OCI-LY1 (cell line): ENCODE data around the gene ELMO3.

Experiments used
- H2AFZ ChIP-seq: fragments of 200-600 bp; sonication (generic), shearing (Covaris generic); 2 replicates; pipeline ENCODE4 v1.6.0; 2014; ENCODE audit warnings: antibody characterized with exemption, mild to moderate bottlenecking, low read length
- H3F3A ChIP-seq: fragments of 200-600 bp; sonication (generic), shearing (Covaris generic); 2 replicates; pipeline ENCODE4 v1.6.0; 2014; ENCODE audit warnings: mild to moderate bottlenecking, antibody characterized with exemption, low read length, moderate library complexity; ENCODE audit not compliant: insufficient read depth
- H3K27ac ChIP-seq: fragments of 200-600 bp; sonication (generic); 2 replicates; pipeline ENCODE4 v1.5.1; 2014; ENCODE audit warnings: low read length, mixed run types, mild to moderate bottlenecking, low read depth; ENCODE audit not compliant: poor library complexity, severe bottlenecking
- H3K27me3 ChIP-seq: fragments of 200-600 bp; sonication (generic); 2 replicates; pipeline ENCODE4 v1.6.0; 2014; ENCODE audit warnings: antibody characterized with exemption, mild to moderate bottlenecking, low read length, moderate library complexity; ENCODE audit not compliant: insufficient read depth
- H3K36me3 ChIP-seq: fragments of 200-600 bp; sonication (generic); 2 replicates; pipeline ENCODE4 v1.6.1; 2014; ENCODE audit warnings: mild to moderate bottlenecking, antibody characterized with exemption, low read length, moderate library complexity, mixed read lengths; ENCODE audit not compliant: insufficient read depth
- H3K4me1 ChIP-seq: fragments of 200-600 bp; sonication (generic); 2 replicates; pipeline ENCODE4 v1.5.1; 2014; ENCODE audit warnings: mild to moderate bottlenecking, low read length, moderate library complexity; ENCODE audit not compliant: insufficient read depth, severe bottlenecking
- H3K4me2 ChIP-seq: fragments of 200-600 bp; sonication (generic), shearing (Covaris generic); 2 replicates; pipeline ENCODE4 v1.6.1; 2014; ENCODE audit warnings: low read length
- H3K4me3 ChIP-seq: fragments of 200-600 bp; sonication (generic); 2 replicates; pipeline ENCODE4 v1.5.1; 2014; ENCODE audit warnings: low read length, low read depth, mild to moderate bottlenecking, mixed read lengths; ENCODE audit not compliant: poor library complexity, severe bottlenecking
- H3K79me2 ChIP-seq: fragments of 200-600 bp; shearing (Covaris generic); 2 replicates; pipeline ENCODE4 v1.6.1; 2016; ENCODE audit warnings: mixed run types, low read length, mixed read lengths; ENCODE audit not compliant: insufficient read depth
- H3K9ac ChIP-seq: fragments of 200-600 bp; sonication (generic), shearing (Covaris generic); 2 replicates; pipeline ENCODE4 v1.6.1; 2014; ENCODE audit warnings: mild to moderate bottlenecking, low read length, mixed read lengths
- H3K9me2 ChIP-seq: fragments of 200-600 bp; sonication (generic), shearing (Covaris generic); 2 replicates; pipeline ENCODE4 v1.6.1; 2014; ENCODE audit warnings: low read depth, mild to moderate bottlenecking, low read length, mixed read lengths
- H3K9me3 ChIP-seq: fragments of 200-600 bp; shearing (Covaris generic); 2 replicates; pipeline ENCODE4 v1.6.1; 2014; ENCODE audit warnings: low read length, mixed read lengths
- H4K20me1 ChIP-seq: fragments of 200-600 bp; sonication (generic), shearing (Covaris generic); 2 replicates; pipeline ENCODE4 v1.6.0; 2016; ENCODE audit warnings: mild to moderate bottlenecking, low read length; ENCODE audit not compliant: insufficient read depth
- CTCF ChIP-seq: fragments of 200-600 bp; sonication (generic), shearing (Covaris generic); IDR thresholded peaks from 2 replicates; pipeline ENCODE4 v1.5.1; 2017; ENCODE audit warnings: mild to moderate bottlenecking, antibody characterized with exemption, low read length, moderate library complexity, mixed read lengths
- EZH2 ChIP-seq: fragments of 200-600 bp; sonication (generic), shearing (Covaris generic); IDR thresholded peaks from 2 replicates; pipeline ENCODE4 v1.8.0; 2017; ENCODE audit warnings: borderline replicate concordance, mixed run types, mild to moderate bottlenecking, antibody characterized with exemption, low read length, moderate library complexity, mixed read lengths

ELMO3 gene

GRCh38 chr16:67170949-67171649, 27.8 kb upstream of the ELMO3 start:
- 0 out of 2 replicates have a peak, but pooled peaks cover under 1% of the 10 kb centered on the region for H3K27me3 ChIP-seq
- no peaks in the 10 kb centered on the region for H3F3A ChIP-seq
- peak overlapping the region; percentile 68 for H3K4me2 ChIP-seq
- no peaks in the 10 kb centered on the region for H3K9me2 ChIP-seq
- no peaks in the 10 kb centered on the region for H3K36me3 ChIP-seq
- no peaks in the 10 kb centered on the region for H3K9me3 ChIP-seq
- H3K79me2 ChIP-seq, result no peaks in the 10 kb centered on the region
- no peak overlapping the region for H2AFZ ChIP-seq
- H3K9ac ChIP-seq, result peak overlapping the region; percentile 40; the same call in 1 of the 2 replicates
- H3K4me3 ChIP-seq, result peak overlapping the region; percentile 45
- TF ChIP-seq CTCF (no peak), EZH2 (no peak)
- H3K4me1 ChIP-seq, result peaks cover 24% of the 10 kb centered on the region
- H4K20me1 ChIP-seq, result no peaks in the 10 kb centered on the region
- no peak overlapping the region for H3K27ac ChIP-seq

- Histone ChIP-seq H4K20me1 (no peaks in the 10 kb centered on the region), H3K4me2 (peak overlapping the region; percentile 54; the same call in 1 of the 2 replicates), H3K9me2 (no peaks in the 10 kb centered on the region), H3K36me3 (no peaks in the 10 kb centered on the region), H3K79me2 (no peaks in the 10 kb centered on the region), H3K9ac (no peak overlapping the region; the same call in 1 of the 2 replicates), H2AFZ (no peak overlapping the region), H3K9me3 (no peaks in the 10 kb centered on the region), H3K27me3 (peaks cover 11% of the 10 kb centered on the region; the same call in 1 of the 2 replicates), H3F3A (no peaks in the 10 kb centered on the region), H3K4me3 (no peak overlapping the region), H3K4me1 (peaks cover 27% of the 10 kb centered on the region), H3K27ac (no peak overlapping the region)
- TF ChIP-seq CTCF (no peak), EZH2 (no peak)
These were observed 25.6 kb upstream of the ELMO3 start for GRCh38 chr16:67173323-67173722.

GRCh38 chr16:67173808-67174705, 24.9 kb upstream of the ELMO3 start:
- Histone ChIP-seq H3K36me3 (no peaks in the 10 kb centered on the region), H4K20me1 (no peaks in the 10 kb centered on the region), H3K4me3 (peak overlapping the region; percentile 47), H3K9me3 (no peaks in the 10 kb centered on the region), H3K9ac (peak overlapping the region; percentile 15; the same call in 1 of the 2 replicates), H3K27me3 (peaks cover 11% of the 10 kb centered on the region; the same call in 1 of the 2 replicates), H3F3A (no peaks in the 10 kb centered on the region), H2AFZ (no peak overlapping the region), H3K4me2 (peak overlapping the region; percentile 54), H3K27ac (no peak overlapping the region), H3K9me2 (no peaks in the 10 kb centered on the region), H3K4me1 (peaks cover 33% of the 10 kb centered on the region), H3K79me2 (no peaks in the 10 kb centered on the region)
- TF ChIP-seq EZH2 (no peak), CTCF (no peak)
